Activated CD8-positive, alpha-beta memory T cell treated with anti-CD3 and anti-CD28 coated beads for 48 hours (primary cell): ENCODE measurements around the gene SLC39A8.

ENCODE experiments used
- DNase-seq, 3 experiments: peaks; one replicate each; pipeline ENCODE4 v3.0.0-alpha.2; 2020; ENCODE audit warnings: low read depth in 2 of 3, low spot score in 2 of 3

Gene SLC39A8

GRCh38 chr4:102234243-102234838 is 110.9 kb downstream of the SLC39A8 start:
- DNase-seq, result no peak

- no peak for DNase-seq
These were observed 115.1 kb downstream of the SLC39A8 start for GRCh38 chr4:102230194-102230593.

GRCh38 chr4:102227388-102227787 is 117.9 kb downstream of the SLC39A8 start:
- DNase-seq, result no peak

- DNase-seq, result no peak
These were observed 121.8 kb downstream of the SLC39A8 start for GRCh38 chr4:102223461-102223860.

GRCh38 chr4:102222838-102223409 is 122.4 kb downstream of the SLC39A8 start:
- no peak for DNase-seq

- no peak for DNase-seq
These were observed 126.2 kb downstream of the SLC39A8 start for GRCh38 chr4:102219129-102219528.

- DNase-seq, result no peak
These were observed 126.6 kb downstream of the SLC39A8 start for GRCh38 chr4:102218656-102219055.

- no peak for DNase-seq
These were observed 127.4 kb downstream of the SLC39A8 start for GRCh38 chr4:102217775-102218355.

- DNase-seq, result no peak
These were observed 127.9 kb downstream of the SLC39A8 start for GRCh38 chr4:102217345-102217744.

GRCh38 chr4:102216666-102217065 is 128.6 kb downstream of the SLC39A8 start:
- no peak for DNase-seq

- DNase-seq, result no peak
These were observed 132.3 kb downstream of the SLC39A8 start for GRCh38 chr4:102213031-102213430.
